A673 (cell line): ENCODE data around the gene ASPG.

Experiments
- EZH2 ChIP-seq: fragments of 200-600 bp; sonication (generic); IDR thresholded peaks from 2 replicates; pipeline ENCODE4 v1.6.1; 2017; ENCODE audit warnings: borderline replicate concordance, low read depth, mild to moderate bottlenecking, mixed read lengths, antibody characterized with exemption, low read length; ENCODE audit not compliant: poor library complexity, severe bottlenecking
- TF ChIP-seq, protein P1 (sequence below): fragments of 300-800, 200-600 bp; sonication (generic); conservative IDR thresholded peaks from 2 replicates; pipeline ENCODE4 v1.5.1; 2017; ENCODE audit warnings: low read depth, mild to moderate bottlenecking, antibody characterized with exemption, low read length, moderate library complexity, mixed read lengths

DNA sequence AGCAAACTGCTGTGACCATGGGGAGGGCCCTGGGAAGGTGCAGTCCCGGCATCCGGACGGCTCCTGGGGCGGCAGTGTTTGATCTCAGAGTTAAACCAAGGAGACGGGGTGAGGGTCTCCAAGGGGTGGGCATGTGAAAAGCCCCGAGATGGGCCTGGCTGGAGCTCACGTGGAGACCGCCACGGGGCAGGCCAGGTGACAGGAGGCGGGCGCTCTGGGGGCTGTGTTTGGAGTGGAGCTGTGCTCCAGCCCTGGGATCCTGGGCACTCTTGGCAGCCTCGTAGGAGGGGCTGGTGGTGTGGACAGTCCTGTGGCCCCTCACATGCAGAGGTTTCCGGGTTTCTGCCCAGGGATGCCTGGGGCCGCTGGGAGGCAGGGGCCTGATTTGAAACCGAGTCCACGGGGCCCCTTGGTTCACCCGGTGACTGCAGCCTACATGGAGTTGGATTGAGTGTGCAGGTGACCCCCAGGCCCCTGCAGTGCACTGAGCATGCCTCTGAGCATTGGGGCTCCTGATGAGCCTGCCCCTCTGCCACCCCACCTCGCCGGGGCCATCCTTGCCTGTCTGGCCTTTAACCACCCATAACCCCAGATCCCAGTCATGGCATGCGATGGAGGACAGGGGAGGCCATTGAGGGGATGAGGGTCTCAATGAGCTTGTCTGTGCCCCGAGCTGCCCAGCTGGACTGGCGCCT lies 61.3 kb downstream of the ASPG start:
- TF ChIP-seq, protein P1, sequence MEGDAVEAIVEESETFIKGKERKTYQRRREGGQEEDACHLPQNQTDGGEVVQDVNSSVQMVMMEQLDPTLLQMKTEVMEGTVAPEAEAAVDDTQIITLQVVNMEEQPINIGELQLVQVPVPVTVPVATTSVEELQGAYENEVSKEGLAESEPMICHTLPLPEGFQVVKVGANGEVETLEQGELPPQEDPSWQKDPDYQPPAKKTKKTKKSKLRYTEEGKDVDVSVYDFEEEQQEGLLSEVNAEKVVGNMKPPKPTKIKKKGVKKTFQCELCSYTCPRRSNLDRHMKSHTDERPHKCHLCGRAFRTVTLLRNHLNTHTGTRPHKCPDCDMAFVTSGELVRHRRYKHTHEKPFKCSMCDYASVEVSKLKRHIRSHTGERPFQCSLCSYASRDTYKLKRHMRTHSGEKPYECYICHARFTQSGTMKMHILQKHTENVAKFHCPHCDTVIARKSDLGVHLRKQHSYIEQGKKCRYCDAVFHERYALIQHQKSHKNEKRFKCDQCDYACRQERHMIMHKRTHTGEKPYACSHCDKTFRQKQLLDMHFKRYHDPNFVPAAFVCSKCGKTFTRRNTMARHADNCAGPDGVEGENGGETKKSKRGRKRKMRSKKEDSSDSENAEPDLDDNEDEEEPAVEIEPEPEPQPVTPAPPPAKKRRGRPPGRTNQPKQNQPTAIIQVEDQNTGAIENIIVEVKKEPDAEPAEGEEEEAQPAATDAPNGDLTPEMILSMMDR, result no peak
- no peak for TF ChIP-seq EZH2
